ENCODE results near the gene SPANXN5.
"Not testable (repeated sequence)": the region's sequence is repeated elsewhere in the genome, so short reads cannot be mapped to it uniquely, and the experiment has no call there.

SPANXN5 gene

DNA sequence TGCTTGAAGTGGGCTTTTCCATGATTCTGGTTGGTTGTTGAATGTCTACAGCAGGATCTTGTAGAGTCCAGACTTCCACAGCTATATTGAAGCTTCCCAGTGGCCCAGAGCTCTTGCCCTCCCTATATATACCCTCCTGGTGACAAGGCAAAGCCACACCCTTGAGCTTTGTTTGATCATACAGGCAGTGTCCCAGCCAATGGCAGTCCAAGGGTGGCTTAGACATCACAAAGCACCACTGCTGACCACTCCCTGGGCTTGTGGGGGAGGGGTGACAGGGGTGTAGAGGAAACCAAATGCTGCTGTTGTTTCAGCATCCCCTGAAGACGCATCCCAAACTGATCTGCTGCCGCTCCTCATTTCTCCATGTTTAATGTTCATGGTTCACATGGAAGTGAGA lies at the start of gene SPANXN5:
Gene SPANXN5, minus strand, starts transcription at position 101 of the 400 bp plus-strand sequence. Its CDS starts 79 bp downstream, at position 22.
- DNase-seq (ENCODE audit: low read depth) = not testable (repeated sequence)

DNA sequence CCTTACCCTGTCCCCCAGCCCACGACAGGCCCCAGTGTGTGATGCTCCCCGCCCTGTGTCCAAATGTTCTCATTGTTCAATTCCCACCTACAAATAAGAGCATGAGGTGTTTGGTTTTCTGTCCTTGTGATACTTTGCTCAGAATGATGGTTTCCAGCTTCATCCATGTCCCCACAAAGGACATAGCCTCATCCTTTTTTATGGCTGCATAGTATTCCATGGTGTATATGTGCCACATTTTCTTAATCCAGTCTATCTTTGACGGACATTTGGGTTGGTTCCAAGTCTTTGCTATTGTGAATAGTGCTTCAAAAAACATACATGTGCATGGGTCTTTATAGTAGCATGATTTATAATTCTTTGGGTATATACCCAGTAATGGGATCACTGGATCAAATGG lies 46.4 kb upstream of the SPANXN5 start:
- DNase-seq (ENCODE audit: low read depth) = not testable (repeated sequence)

GRCh38 chrX:52839137-52839536 lies 41.9 kb upstream of the SPANXN5 start:
- DNase-seq (ENCODE audit: low read depth) = no peak

DNA sequence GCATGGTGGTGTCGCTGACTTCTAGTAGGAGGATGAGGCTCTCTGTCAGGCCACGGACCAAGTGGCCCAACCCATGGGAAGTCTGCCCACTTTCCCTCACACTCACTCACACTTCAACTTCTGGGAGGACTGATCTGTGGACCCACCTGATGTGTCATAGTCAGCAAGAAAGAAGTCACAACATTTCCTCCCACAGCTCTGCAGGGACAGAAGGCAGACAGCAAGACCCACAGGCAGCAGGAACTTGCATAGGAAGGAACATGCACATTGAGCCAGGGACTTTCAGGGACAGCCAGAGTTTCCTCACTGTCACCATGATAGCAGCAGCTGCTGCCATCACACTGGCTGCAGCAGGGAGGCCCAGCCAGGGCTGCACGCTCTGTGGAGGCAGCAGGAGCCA lies 33.3 kb upstream of the SPANXN5 start:
- no peak for DNase-seq (ENCODE audit: low read depth)

- no peak for DNase-seq (ENCODE audit: low read depth)
These were observed 27.4 kb upstream of the SPANXN5 start for GRCh38 chrX:52824608-52825007.

DNA sequence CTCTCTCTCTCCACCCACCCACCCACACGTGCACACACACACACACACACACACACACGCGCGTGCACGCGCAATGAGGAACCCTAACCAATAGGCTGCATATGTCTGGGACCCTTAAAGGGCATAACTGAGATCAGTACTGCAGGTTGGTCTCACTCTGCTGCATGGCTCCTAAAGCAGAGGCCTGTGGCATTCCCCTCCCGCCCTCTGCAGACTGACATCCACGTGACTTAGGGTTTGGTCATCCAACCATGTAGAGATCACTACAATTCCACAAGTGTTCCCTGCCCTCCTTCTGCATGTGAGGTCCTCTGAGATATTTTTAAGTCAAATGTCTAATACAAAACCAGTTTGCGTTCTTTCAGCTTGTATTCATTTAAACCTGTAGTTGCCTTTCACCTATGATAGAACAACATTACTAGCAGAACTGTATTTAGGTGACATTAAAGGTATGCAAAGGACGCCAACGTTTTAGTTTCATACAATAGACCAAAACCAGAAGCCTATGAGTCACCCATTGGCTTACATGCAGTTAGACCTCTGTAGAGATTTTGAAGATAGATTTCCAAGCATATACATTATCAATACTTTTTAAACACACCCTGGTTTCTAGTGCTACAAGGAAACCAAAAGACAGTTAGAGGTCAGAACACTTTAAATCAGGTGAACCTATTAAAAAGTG lies 24.0 kb upstream of the SPANXN5 start:
- no peak for DNase-seq (ENCODE audit: low read depth)

DNA sequence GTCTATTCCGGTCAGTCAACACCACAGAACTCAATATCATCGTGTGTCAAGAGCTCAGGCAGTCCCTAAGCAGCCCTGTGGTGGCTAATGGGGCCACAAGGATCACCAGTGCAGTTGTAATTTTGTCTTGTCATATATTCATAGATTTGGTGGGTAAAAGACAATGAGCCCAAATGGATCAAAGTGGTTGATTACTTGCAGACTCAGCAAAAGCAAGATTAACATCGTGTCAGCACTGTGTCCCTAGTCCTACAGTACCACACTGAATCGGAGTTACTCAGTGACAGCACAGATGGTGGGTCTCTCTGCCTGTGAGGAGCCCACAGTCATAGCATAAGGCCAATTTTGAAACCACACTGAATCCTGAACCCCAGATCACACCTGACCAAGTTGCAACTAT lies 22.6 kb upstream of the SPANXN5 start:
- no peak for DNase-seq (ENCODE audit: low read depth)

DNA sequence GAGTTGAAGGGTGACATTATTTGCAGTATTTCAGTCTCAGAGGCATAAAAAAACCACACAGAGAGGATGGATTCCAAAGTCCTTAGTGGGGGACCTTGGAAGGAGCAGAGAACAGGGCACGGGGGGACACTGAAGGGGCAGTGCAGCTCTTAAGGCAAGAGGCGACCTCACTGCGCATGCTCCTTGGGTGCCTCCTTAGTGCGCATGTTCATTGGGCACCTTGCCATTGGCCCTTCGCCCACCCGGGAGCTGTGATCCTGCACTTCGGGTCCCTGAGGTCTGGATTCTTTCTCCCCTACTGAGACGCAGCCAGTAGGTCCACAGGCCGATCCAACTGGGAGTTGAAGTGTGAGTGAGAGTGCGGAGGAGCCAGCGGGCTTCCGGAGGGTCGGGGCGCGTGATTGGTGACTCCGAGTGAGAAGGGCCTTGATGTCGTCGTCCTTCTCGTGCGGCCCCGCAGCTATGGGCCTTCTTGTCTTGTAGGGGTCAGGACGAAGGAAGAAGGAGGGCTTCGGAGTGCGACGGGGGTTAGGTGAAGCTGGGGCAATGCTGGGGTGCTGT lies 13.9 kb upstream of the SPANXN5 start, which contains the start of gene XAGE5:
Gene XAGE5, plus strand, starts transcription at position 223 of the 561 bp plus-strand sequence. CDS start 1,280 bp downstream, outside the sequence.
- no peak for DNase-seq (ENCODE audit: low read depth)

GRCh38 chrX:52804876-52805275 lies 7.6 kb upstream of the SPANXN5 start:
- DNase-seq (ENCODE audit: low read depth) = not testable (repeated sequence)

GRCh38 chrX:52773504-52773903 lies 23.7 kb downstream of the SPANXN5 start:
- DNase-seq (ENCODE audit: low read depth) = not testable (repeated sequence)

GRCh38 chrX:52765983-52766382 lies 31.2 kb downstream of the SPANXN5 start:
- not testable (repeated sequence) for DNase-seq (ENCODE audit: low read depth)

- not testable (repeated sequence) for DNase-seq (ENCODE audit: low read depth)
These were observed 46.3 kb downstream of the SPANXN5 start, which contains the start of gene SSX2B for GRCh38 chrX:52750952-52751351. Gene SSX2B (plus strand): TSS chrX:52751252. CDS start chrX:52752681, 1,429 bp downstream.
